Fibroblast of lung (primary cell): Measurements from ENCODE around the gene SCUBE1. TPM values are rescaled to one million over a fixed set of nuclear protein-coding genes. Genes with fewer than 3 reads are reported as not detected.

Source experiments
- DNase-seq, 2 donors: peaks; one replicate each; pipeline versions ENCODE4 v3.0.0 to v3.0.0-alpha.2; 2010; ENCODE audit warnings: low read depth in 2 of 2
- H2AFZ ChIP-seq: 2 replicates; pipeline ENCODE4 v1.5.1; 2012; ENCODE audit warnings: low read length, control low read depth, inconsistent platforms
- H3K27ac ChIP-seq: 2 replicates; pipeline ENCODE4 v1.5.1; 2011; ENCODE audit warnings: low read length, control low read depth; ENCODE audit not compliant: insufficient read depth
- H3K27me3 ChIP-seq: 2 replicates; pipeline ENCODE4 v1.5.1; 2011; ENCODE audit warnings: mild to moderate bottlenecking, low read length; ENCODE audit not compliant: control insufficient read depth, insufficient read depth
- H3K36me3 ChIP-seq: 2 replicates; pipeline ENCODE4 v1.5.1; 2011; ENCODE audit warnings: low read length; ENCODE audit not compliant: control insufficient read depth, insufficient read depth
- H3K4me1 ChIP-seq: 2 replicates; pipeline ENCODE4 v1.5.1; 2011; ENCODE audit warnings: low read length; ENCODE audit not compliant: control insufficient read depth, insufficient read depth; ENCODE audit errors: extremely low read depth
- H3K4me2 ChIP-seq: 2 replicates; pipeline ENCODE4 v1.5.1; 2011; ENCODE audit warnings: low read length, control low read depth; ENCODE audit not compliant: insufficient read depth; ENCODE audit errors: extremely low read depth
- H3K4me3 ChIP-seq, 4 experiments: fragments of 200-600 bp in 1 of 4; sonication (generic) in 1 of 4; replicated peaks in 1 of 4; 2 replicates each; pipeline ENCODE4 v1.5.1; 2011 to 2016; ENCODE audit warnings: low read length in 4 of 4, low read depth in 3 of 4, mild to moderate bottlenecking in 3 of 4, control low read depth in 2 of 4, inconsistent platforms in 1 of 4, mixed read lengths in 1 of 4; ENCODE audit not compliant: insufficient read depth in 1 of 4; ENCODE audit errors: control extremely low read depth in 1 of 4
- H3K79me2 ChIP-seq: 2 replicates; pipeline ENCODE4 v1.5.1; 2012; ENCODE audit warnings: mild to moderate bottlenecking, low read length, inconsistent platforms; ENCODE audit not compliant: control insufficient read depth, insufficient read depth
- H3K9ac ChIP-seq: 2 replicates; pipeline ENCODE4 v1.5.1; 2011; ENCODE audit warnings: mild to moderate bottlenecking, low read length, control low read depth; ENCODE audit not compliant: insufficient read depth
- H3K9me3 ChIP-seq: 2 replicates; pipeline ENCODE4 v1.5.1; 2012; ENCODE audit warnings: low read depth, low read length; ENCODE audit not compliant: control insufficient read depth, insufficient read depth
- H4K20me1 ChIP-seq: 2 replicates; pipeline ENCODE4 v1.5.1; 2011; ENCODE audit warnings: low read length; ENCODE audit not compliant: control insufficient read depth, insufficient read depth; ENCODE audit errors: extremely low read depth
- EZH2 ChIP-seq: IDR thresholded peaks from 2 replicates; pipeline ENCODE4 v1.5.1; 2012; ENCODE audit warnings: low read length, control low read depth, mild to moderate bottlenecking; ENCODE audit errors: missing control alignments
- polyA plus RNA-seq, 2 donors: library from polyadenylated mRNA; depleted of rRNA in 1 of 2; stranded (reverse) in 1 of 2; unstranded in 1 of 2; fragments of >200 nt; gene quantifications; 2 replicates each; pipeline ENCODE4 v1.2.1, GENCODE V29; 2011 to 2012; ENCODE audit warnings: missing spikeins in 1 of 2
- total RNA-seq: library from RNA; depleted of rRNA; stranded (reverse); fragments of >200 nt; gene quantifications from 2 replicates; pipeline ENCODE4 v1.2.1, GENCODE V29; 2014
- TF ChIP-seq, protein P1 (sequence below), 2 donors: IDR thresholded peaks in 1 of 2; conservative IDR thresholded peaks in 1 of 2; 1 replicate in 1 of 2; 2 replicates in 1 of 2; pipeline ENCODE4 v1.5.1; 2011 to 2012; ENCODE audit warnings: low read length in 2 of 2, control low read depth in 1 of 2, inconsistent platforms in 1 of 2, low read depth in 1 of 2, mild to moderate bottlenecking in 1 of 2

The SCUBE1 gene
- total and polyA plus RNA-seq, 2 donors (not counting 1 experiment from before 2014, with no cell fraction given): 0.17 TPM; not detected in 1

- no peak overlapping the region for H3K4me3 ChIP-seq
- no peaks in the 10 kb centered on the region for H4K20me1 ChIP-seq
- no peaks in the 10 kb centered on the region for H3K9me3 ChIP-seq
- no peak overlapping the region for H3K27ac ChIP-seq
- no peaks in the 10 kb centered on the region for H3K79me2 ChIP-seq
- H2AFZ ChIP-seq: no peak overlapping the region
- H3K27me3 ChIP-seq: no peaks in the 10 kb centered on the region
- DNase-seq: no peak
- peaks cover 2% of the 10 kb centered on the region for H3K4me1 ChIP-seq
- H3K9ac ChIP-seq: no peak overlapping the region
- TF ChIP-seq, protein P1, sequence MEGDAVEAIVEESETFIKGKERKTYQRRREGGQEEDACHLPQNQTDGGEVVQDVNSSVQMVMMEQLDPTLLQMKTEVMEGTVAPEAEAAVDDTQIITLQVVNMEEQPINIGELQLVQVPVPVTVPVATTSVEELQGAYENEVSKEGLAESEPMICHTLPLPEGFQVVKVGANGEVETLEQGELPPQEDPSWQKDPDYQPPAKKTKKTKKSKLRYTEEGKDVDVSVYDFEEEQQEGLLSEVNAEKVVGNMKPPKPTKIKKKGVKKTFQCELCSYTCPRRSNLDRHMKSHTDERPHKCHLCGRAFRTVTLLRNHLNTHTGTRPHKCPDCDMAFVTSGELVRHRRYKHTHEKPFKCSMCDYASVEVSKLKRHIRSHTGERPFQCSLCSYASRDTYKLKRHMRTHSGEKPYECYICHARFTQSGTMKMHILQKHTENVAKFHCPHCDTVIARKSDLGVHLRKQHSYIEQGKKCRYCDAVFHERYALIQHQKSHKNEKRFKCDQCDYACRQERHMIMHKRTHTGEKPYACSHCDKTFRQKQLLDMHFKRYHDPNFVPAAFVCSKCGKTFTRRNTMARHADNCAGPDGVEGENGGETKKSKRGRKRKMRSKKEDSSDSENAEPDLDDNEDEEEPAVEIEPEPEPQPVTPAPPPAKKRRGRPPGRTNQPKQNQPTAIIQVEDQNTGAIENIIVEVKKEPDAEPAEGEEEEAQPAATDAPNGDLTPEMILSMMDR (conservative IDR thresholded peaks at IDR 0.05 in 1 of 2, IDR thresholded peaks at IDR 0.05 in 1 of 2; ENCODE audit: low read depth in 1 of 2, low read length in 2 of 2): no peak
- TF ChIP-seq EZH2: no peak
- no peaks in the 10 kb centered on the region for H3K36me3 ChIP-seq
- no peak overlapping the region for H3K4me2 ChIP-seq
Observed at GRCh38 chr22:43272869-43273318, 70.3 kb downstream of the SCUBE1 start.

GRCh38 chr22:43272301-43272700 is 70.9 kb downstream of the SCUBE1 start:
- no peaks in the 10 kb centered on the region for H3K9me3 ChIP-seq
- TF ChIP-seq, protein P1 (conservative IDR thresholded peaks at IDR 0.05 in 1 of 2, IDR thresholded peaks at IDR 0.05 in 1 of 2; ENCODE audit: low read depth in 1 of 2, low read length in 2 of 2): no peak
- TF ChIP-seq EZH2: no peak
- peaks cover 4% of the 10 kb centered on the region for H3K27me3 ChIP-seq
- H3K4me2 ChIP-seq: no peak overlapping the region
- peaks cover 2% of the 10 kb centered on the region for H3K4me1 ChIP-seq
- peak in 1 of 2 donors; percentile 63 for DNase-seq
- H3K9ac ChIP-seq: no peak overlapping the region
- no peak overlapping the region for H2AFZ ChIP-seq
- no peaks in the 10 kb centered on the region for H3K79me2 ChIP-seq
- no peak overlapping the region for H3K4me3 ChIP-seq
- H3K36me3 ChIP-seq: no peaks in the 10 kb centered on the region
- no peaks in the 10 kb centered on the region for H4K20me1 ChIP-seq
- no peak overlapping the region for H3K27ac ChIP-seq

DNA sequence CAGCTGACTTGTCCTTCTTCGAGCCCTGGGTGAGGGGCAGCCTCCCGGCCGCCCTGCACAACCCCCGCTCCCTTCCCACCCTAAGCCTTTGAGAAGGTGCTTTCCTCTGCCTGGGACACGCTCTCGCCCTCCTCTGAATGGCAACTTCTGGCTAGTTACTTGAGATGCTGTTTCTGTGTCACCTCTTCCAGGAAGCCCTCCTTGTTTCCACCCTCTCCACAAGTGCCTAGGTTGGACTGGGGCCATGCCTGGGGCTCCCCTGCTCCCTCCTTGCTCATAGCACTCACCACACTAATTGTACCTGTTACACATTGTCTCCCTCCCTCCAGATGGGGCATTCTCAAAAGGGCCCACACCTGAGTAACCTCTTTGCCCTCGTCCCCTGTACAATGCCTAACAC is 72.2 kb downstream of the SCUBE1 start:
- no peak for DNase-seq
- H3K27me3 ChIP-seq: peaks cover 4% of the 10 kb centered on the region
- TF ChIP-seq, protein P1 (conservative IDR thresholded peaks at IDR 0.05 in 1 of 2, IDR thresholded peaks at IDR 0.05 in 1 of 2; ENCODE audit: low read depth in 1 of 2, low read length in 2 of 2): no peak
- H3K27ac ChIP-seq: no peak overlapping the region
- no peaks in the 10 kb centered on the region for H3K9me3 ChIP-seq
- H3K4me2 ChIP-seq: no peak overlapping the region
- no peak overlapping the region for H3K4me3 ChIP-seq
- peaks cover 2% of the 10 kb centered on the region for H3K4me1 ChIP-seq
- no peaks in the 10 kb centered on the region for H3K36me3 ChIP-seq
- no peak overlapping the region for H3K9ac ChIP-seq
- no peaks in the 10 kb centered on the region for H4K20me1 ChIP-seq
- no peaks in the 10 kb centered on the region for H3K79me2 ChIP-seq
- H2AFZ ChIP-seq: no peak overlapping the region
